ENCODE data around the gene VDAC2. TPM values are rescaled to one million over a fixed set of nuclear protein-coding genes. Genes with fewer than 3 reads are reported as not detected.

VDAC2 gene
- total RNA-seq, 1 experiment from 2014 or later = 340 TPM

DNA sequence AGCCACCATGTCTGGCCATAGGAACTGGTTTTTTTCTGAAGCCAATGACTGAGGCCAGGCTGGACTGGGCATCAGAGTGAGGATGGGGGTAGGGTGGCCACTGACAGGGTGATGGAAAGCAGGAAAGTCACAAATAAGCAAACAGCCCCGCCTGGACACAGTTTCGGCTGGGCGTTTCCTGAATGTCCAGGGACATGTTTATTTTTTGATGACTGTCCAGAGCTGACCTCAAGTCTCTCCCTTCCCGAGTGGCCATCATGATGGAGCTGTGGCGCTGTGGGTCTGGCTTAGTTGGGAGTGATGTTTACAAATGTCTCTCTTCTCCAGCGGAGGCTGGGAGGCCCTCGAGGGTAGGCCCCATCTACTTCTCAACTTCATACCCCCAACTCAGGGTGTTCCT lies 62.3 kb downstream of the VDAC2 start:
- DNase-seq (ENCODE audit: low read depth, low spot score) (no peak), ATAC-seq (peak; percentile 20; the same call in 1 of the 2 replicates)
- intact Hi-C loops (cut with micrococcal nuclease; ENCODE audit: unreplicated experiment) = no loop called here
- Histone ChIP-seq H3K9me3 (ENCODE audit: control insufficient read depth, insufficient read depth, low read depth, low read length) (no peaks in the 10 kb centered on the region), H3K4me1 (ENCODE audit: control insufficient read depth, insufficient read depth, low read length) (no peaks in the 10 kb centered on the region), H3K27me3 (ENCODE audit: control insufficient read depth, insufficient read depth, low read length) (no peaks in the 10 kb centered on the region; the same call in 1 of the 2 replicates), H3K27ac (ENCODE audit: low read length) (no peak overlapping the region), H3K4me3 (ENCODE audit: low read depth in 2 of 2, low read length in 2 of 2) (no peak overlapping the region), H3K36me3 (ENCODE audit: control insufficient read depth, insufficient read depth, low read length) (no peaks in the 10 kb centered on the region)
- in situ Hi-C loops (cut with HindIII; ENCODE audit: low pct_unique_long_range_greater_than_20kb, low sequenced_read_pairs) = no loop called here
- no TSS peak for BruUV-seq (replicated peaks)
- POLR2A ChIA-PET = no interaction called here
- no peak for TF ChIP-seq TCF7L2 (IDR thresholded peaks at IDR 0.05; ENCODE audit: low read depth, low read length)
- TF ChIP-seq, protein P1, sequence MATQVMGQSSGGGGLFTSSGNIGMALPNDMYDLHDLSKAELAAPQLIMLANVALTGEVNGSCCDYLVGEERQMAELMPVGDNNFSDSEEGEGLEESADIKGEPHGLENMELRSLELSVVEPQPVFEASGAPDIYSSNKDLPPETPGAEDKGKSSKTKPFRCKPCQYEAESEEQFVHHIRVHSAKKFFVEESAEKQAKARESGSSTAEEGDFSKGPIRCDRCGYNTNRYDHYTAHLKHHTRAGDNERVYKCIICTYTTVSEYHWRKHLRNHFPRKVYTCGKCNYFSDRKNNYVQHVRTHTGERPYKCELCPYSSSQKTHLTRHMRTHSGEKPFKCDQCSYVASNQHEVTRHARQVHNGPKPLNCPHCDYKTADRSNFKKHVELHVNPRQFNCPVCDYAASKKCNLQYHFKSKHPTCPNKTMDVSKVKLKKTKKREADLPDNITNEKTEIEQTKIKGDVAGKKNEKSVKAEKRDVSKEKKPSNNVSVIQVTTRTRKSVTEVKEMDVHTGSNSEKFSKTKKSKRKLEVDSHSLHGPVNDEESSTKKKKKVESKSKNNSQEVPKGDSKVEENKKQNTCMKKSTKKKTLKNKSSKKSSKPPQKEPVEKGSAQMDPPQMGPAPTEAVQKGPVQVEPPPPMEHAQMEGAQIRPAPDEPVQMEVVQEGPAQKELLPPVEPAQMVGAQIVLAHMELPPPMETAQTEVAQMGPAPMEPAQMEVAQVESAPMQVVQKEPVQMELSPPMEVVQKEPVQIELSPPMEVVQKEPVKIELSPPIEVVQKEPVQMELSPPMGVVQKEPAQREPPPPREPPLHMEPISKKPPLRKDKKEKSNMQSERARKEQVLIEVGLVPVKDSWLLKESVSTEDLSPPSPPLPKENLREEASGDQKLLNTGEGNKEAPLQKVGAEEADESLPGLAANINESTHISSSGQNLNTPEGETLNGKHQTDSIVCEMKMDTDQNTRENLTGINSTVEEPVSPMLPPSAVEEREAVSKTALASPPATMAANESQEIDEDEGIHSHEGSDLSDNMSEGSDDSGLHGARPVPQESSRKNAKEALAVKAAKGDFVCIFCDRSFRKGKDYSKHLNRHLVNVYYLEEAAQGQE (IDR thresholded peaks at IDR 0.05; ENCODE audit: insufficient read depth in 1 of 2, low read depth in 2 of 2, low read length in 1 of 2) = no peak
- TF ChIP-seq SIN3A (IDR thresholded peaks at IDR 0.05; ENCODE audit: borderline replicate concordance, insufficient read depth, low read depth, low read length) = no peak
- TF ChIP-seq, protein P2, sequence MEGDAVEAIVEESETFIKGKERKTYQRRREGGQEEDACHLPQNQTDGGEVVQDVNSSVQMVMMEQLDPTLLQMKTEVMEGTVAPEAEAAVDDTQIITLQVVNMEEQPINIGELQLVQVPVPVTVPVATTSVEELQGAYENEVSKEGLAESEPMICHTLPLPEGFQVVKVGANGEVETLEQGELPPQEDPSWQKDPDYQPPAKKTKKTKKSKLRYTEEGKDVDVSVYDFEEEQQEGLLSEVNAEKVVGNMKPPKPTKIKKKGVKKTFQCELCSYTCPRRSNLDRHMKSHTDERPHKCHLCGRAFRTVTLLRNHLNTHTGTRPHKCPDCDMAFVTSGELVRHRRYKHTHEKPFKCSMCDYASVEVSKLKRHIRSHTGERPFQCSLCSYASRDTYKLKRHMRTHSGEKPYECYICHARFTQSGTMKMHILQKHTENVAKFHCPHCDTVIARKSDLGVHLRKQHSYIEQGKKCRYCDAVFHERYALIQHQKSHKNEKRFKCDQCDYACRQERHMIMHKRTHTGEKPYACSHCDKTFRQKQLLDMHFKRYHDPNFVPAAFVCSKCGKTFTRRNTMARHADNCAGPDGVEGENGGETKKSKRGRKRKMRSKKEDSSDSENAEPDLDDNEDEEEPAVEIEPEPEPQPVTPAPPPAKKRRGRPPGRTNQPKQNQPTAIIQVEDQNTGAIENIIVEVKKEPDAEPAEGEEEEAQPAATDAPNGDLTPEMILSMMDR (IDR thresholded peaks at IDR 0.05) = no peak
- TF ChIP-seq POLR2AphosphoS5 (IDR thresholded peaks at IDR 0.05; ENCODE audit: low read depth, low read length) = no peak
- CTCF ChIA-PET = no interaction called here

DNA sequence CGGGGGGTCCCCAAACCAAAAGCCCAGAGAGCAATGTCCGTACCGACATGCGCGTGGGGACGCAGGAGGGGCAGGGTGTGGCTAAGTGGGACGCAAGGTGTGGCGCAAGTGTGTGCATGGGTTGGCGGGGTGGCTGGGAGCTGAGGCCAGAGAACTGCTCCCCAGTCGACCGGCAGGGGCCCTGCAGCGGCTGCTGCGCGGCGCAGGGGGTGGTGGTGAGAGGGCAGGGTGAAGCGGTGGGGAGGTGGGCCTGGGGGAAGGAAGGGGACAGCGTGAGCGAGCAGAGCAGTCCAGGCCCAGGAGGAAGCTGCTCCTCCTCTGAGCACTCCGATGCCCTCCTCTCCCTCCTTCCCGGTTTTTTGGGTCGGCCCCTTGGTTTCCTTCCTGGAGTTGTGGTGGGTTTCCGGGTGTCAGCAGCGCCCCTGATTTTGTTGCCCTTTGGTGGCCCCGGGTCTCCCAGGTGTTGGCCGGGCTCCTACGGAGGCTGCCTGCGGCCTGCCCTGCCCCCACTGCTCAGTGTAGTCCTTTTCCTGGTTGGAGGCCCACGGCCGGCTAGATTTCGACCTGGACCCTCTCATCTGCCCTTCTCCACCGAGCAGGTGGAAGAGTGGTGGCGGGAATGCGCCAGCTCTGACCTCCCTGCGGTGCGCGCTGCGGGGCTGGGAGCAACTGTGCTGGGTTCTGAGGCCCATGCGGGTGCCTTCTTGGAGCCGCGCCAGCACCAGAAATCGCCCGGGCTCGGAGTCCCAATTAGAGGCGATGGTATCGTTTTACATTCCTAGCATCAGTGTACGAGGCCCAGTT lies 65.7 kb downstream of the VDAC2 start:
- ChIA-PET POLR2A (no interaction called here), CTCF (no interaction called here)
- TF ChIP-seq SIN3A (IDR thresholded peaks at IDR 0.05; ENCODE audit: borderline replicate concordance, insufficient read depth, low read depth, low read length) = no peak
- ATAC-seq (no peak), DNase-seq (ENCODE audit: low read depth, low spot score) (no peak)
- BruUV-seq (replicated peaks) = no TSS peak
- intact Hi-C loops (cut with micrococcal nuclease; ENCODE audit: unreplicated experiment) = no loop called here
- Histone ChIP-seq H3K9me3 (ENCODE audit: control insufficient read depth, insufficient read depth, low read depth, low read length) (no peaks in the 10 kb centered on the region), H3K27me3 (ENCODE audit: control insufficient read depth, insufficient read depth, low read length) (peaks cover 13% of the 10 kb centered on the region), H3K27ac (ENCODE audit: low read length) (no peak overlapping the region), H3K4me1 (ENCODE audit: control insufficient read depth, insufficient read depth, low read length) (no peaks in the 10 kb centered on the region), H3K36me3 (ENCODE audit: control insufficient read depth, insufficient read depth, low read length) (no peaks in the 10 kb centered on the region), H3K4me3 (ENCODE audit: low read depth in 2 of 2, low read length in 2 of 2) (no peak overlapping the region)
- in situ Hi-C loops (cut with HindIII; ENCODE audit: low pct_unique_long_range_greater_than_20kb, low sequenced_read_pairs) = no loop called here

DNA sequence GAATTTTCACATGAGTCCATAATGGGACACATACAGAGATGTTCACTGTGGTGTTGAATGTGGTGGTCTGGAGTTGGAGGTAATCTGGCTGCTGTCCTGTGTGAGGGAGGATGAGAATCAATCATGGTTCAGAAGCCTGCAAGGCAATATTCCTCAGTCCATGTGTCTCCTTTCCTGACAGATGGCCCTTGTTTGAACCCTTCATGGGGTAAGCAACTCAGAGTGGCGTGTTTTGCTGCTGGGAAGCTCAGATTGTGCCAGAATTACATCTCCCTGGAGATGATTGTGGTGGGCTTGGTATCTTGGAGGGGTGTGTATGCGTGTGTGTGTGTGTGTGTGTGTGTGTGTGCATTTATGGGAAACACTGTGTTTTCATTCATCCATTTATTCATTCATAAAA lies 69.6 kb downstream of the VDAC2 start:
- TF ChIP-seq SIN3A (IDR thresholded peaks at IDR 0.05; ENCODE audit: borderline replicate concordance, insufficient read depth, low read depth, low read length) = no peak
- TF ChIP-seq POLR2AphosphoS5 (IDR thresholded peaks at IDR 0.05; ENCODE audit: low read depth, low read length) = no peak
- TF ChIP-seq TCF7L2 (IDR thresholded peaks at IDR 0.05; ENCODE audit: low read depth, low read length) = no peak
- TF ChIP-seq, protein P1 (IDR thresholded peaks at IDR 0.05; ENCODE audit: insufficient read depth in 1 of 2, low read depth in 2 of 2, low read length in 1 of 2) = no peak
- TF ChIP-seq, protein P2 (IDR thresholded peaks at IDR 0.05) = no peak
- no peaks in the 10 kb centered on the region for H3K36me3 ChIP-seq (ENCODE audit: control insufficient read depth, insufficient read depth, low read length)
- peaks cover 28% of the 10 kb centered on the region for H3K27me3 ChIP-seq (ENCODE audit: control insufficient read depth, insufficient read depth, low read length)
- no peaks in the 10 kb centered on the region for H3K4me1 ChIP-seq (ENCODE audit: control insufficient read depth, insufficient read depth, low read length)
- intact Hi-C loops (cut with micrococcal nuclease; ENCODE audit: unreplicated experiment) = no loop called here
- in situ Hi-C loops (cut with HindIII; ENCODE audit: low pct_unique_long_range_greater_than_20kb, low sequenced_read_pairs) = no loop called here
- no peak overlapping the region for H3K27ac ChIP-seq (ENCODE audit: low read length)
- no peak overlapping the region for H3K4me3 ChIP-seq (ENCODE audit: low read depth in 2 of 2, low read length in 2 of 2)
- ChIA-PET POLR2A (no interaction called here), CTCF (no interaction called here)
- BruUV-seq (replicated peaks) = no TSS peak
- ATAC-seq (no peak), DNase-seq (ENCODE audit: low read depth, low spot score) (no peak)
- H3K9me3 ChIP-seq (ENCODE audit: control insufficient read depth, insufficient read depth, low read depth, low read length) = no peaks in the 10 kb centered on the region
